ENCODE measurements around the gene OLFM1. TPM values are rescaled to one million over a fixed set of nuclear protein-coding genes. Genes with fewer than 3 reads are reported as not detected.

The OLFM1 gene
- total RNA-seq, 1 experiment from 2014 or later: 0.39 TPM

GRCh38 chr9:135145312-135145711 is 57.8 kb downstream of the OLFM1 start:
- DNase-seq (ENCODE audit: low read depth, low spot score) (no peak), ATAC-seq (no peak)
- no TSS peak for BruUV-seq (replicated peaks)
- intact Hi-C loops (cut with micrococcal nuclease; ENCODE audit: unreplicated experiment) (no loop called here), in situ Hi-C loops (cut with HindIII; ENCODE audit: low pct_unique_long_range_greater_than_20kb, low sequenced_read_pairs) (no loop called here)
- TF ChIP-seq POLR2AphosphoS5 (IDR thresholded peaks at IDR 0.05; ENCODE audit: low read depth, low read length) (no peak), SIN3A (IDR thresholded peaks at IDR 0.05; ENCODE audit: borderline replicate concordance, insufficient read depth, low read depth, low read length) (no peak)
- Histone ChIP-seq H3K27ac (ENCODE audit: low read length) (no peak overlapping the region), H3K4me1 (ENCODE audit: control insufficient read depth, insufficient read depth, low read length) (no peaks in the 10 kb centered on the region), H3K27me3 (ENCODE audit: control insufficient read depth, insufficient read depth, low read length) (no peaks in the 10 kb centered on the region), H3K4me3 (ENCODE audit: low read depth in 2 of 2, low read length in 2 of 2) (no peak overlapping the region), H3K36me3 (ENCODE audit: control insufficient read depth, insufficient read depth, low read length) (no peaks in the 10 kb centered on the region), H3K9me3 (ENCODE audit: control insufficient read depth, insufficient read depth, low read depth, low read length) (no peaks in the 10 kb centered on the region)
- ChIA-PET POLR2A (no interaction called here), CTCF (no interaction called here)

GRCh38 chr9:135146241-135146640 is 58.8 kb downstream of the OLFM1 start:
- BruUV-seq (replicated peaks): no TSS peak
- in situ Hi-C loops (cut with HindIII; ENCODE audit: low pct_unique_long_range_greater_than_20kb, low sequenced_read_pairs) (no loop called here), intact Hi-C loops (cut with micrococcal nuclease; ENCODE audit: unreplicated experiment) (no loop called here)
- Histone ChIP-seq H3K27me3 (ENCODE audit: control insufficient read depth, insufficient read depth, low read length) (no peaks in the 10 kb centered on the region), H3K36me3 (ENCODE audit: control insufficient read depth, insufficient read depth, low read length) (no peaks in the 10 kb centered on the region), H3K4me3 (ENCODE audit: low read depth in 2 of 2, low read length in 2 of 2) (no peak overlapping the region), H3K9me3 (ENCODE audit: control insufficient read depth, insufficient read depth, low read depth, low read length) (no peaks in the 10 kb centered on the region), H3K4me1 (ENCODE audit: control insufficient read depth, insufficient read depth, low read length) (no peaks in the 10 kb centered on the region), H3K27ac (ENCODE audit: low read length) (no peak overlapping the region)
- POLR2A ChIA-PET: no interaction called here
- CTCF ChIA-PET: no interaction called here
- DNase-seq (ENCODE audit: low read depth, low spot score) (no peak), ATAC-seq (no peak)
- TF ChIP-seq REST (IDR thresholded peaks at IDR 0.05; ENCODE audit: insufficient read depth in 1 of 2, low read depth in 2 of 2, low read length in 1 of 2): no peak
- no peak for TF ChIP-seq POLR2AphosphoS5 (IDR thresholded peaks at IDR 0.05; ENCODE audit: low read depth, low read length)
- no peak for TF ChIP-seq TCF7L2 (IDR thresholded peaks at IDR 0.05; ENCODE audit: low read depth, low read length)
- TF ChIP-seq SIN3A (IDR thresholded peaks at IDR 0.05; ENCODE audit: borderline replicate concordance, insufficient read depth, low read depth, low read length): no peak
- no peak for TF ChIP-seq CTCF (IDR thresholded peaks at IDR 0.05)

GRCh38 chr9:135146766-135147473 is 59.5 kb downstream of the OLFM1 start:
- no peaks in the 10 kb centered on the region for H3K4me1 ChIP-seq (ENCODE audit: control insufficient read depth, insufficient read depth, low read length)
- no peak overlapping the region for H3K4me3 ChIP-seq (ENCODE audit: low read depth in 2 of 2, low read length in 2 of 2)
- TF ChIP-seq CTCF (IDR thresholded peaks at IDR 0.05) (no peak), SIN3A (IDR thresholded peaks at IDR 0.05; ENCODE audit: borderline replicate concordance, insufficient read depth, low read depth, low read length) (no peak), TCF7L2 (IDR thresholded peaks at IDR 0.05; ENCODE audit: low read depth, low read length) (no peak), REST (IDR thresholded peaks at IDR 0.05; ENCODE audit: insufficient read depth in 1 of 2, low read depth in 2 of 2, low read length in 1 of 2) (no peak), POLR2AphosphoS5 (IDR thresholded peaks at IDR 0.05; ENCODE audit: low read depth, low read length) (no peak)
- no peak for DNase-seq (ENCODE audit: low read depth, low spot score)
- intact Hi-C loops (cut with micrococcal nuclease; ENCODE audit: unreplicated experiment): no loop called here
- H3K27me3 ChIP-seq (ENCODE audit: control insufficient read depth, insufficient read depth, low read length): no peaks in the 10 kb centered on the region
- no peak for ATAC-seq
- CTCF ChIA-PET: no interaction called here
- H3K27ac ChIP-seq (ENCODE audit: low read length): no peak overlapping the region
- POLR2A ChIA-PET: no interaction called here
- H3K9me3 ChIP-seq (ENCODE audit: control insufficient read depth, insufficient read depth, low read depth, low read length): no peaks in the 10 kb centered on the region
- BruUV-seq (replicated peaks): no TSS peak
- in situ Hi-C loops (cut with HindIII; ENCODE audit: low pct_unique_long_range_greater_than_20kb, low sequenced_read_pairs): no loop called here
- no peaks in the 10 kb centered on the region for H3K36me3 ChIP-seq (ENCODE audit: control insufficient read depth, insufficient read depth, low read length)

All from Panc1 (cell line).